LNCaP clone FGC (cell line): ENCODE data around the gene IGFALS.

Source experiments
- DNase-seq: peaks from one replicate; pipeline ENCODE4 v3.0.0-alpha.2; 2011; ENCODE audit warnings: low read depth
- H3K4me3 ChIP-seq: 2 replicates; pipeline ENCODE4 v1.5.1; 2011; ENCODE audit warnings: mild to moderate bottlenecking, low read depth, low read length, control low read depth
- CTCF ChIP-seq: IDR thresholded peaks from 2 replicates; pipeline ENCODE4 v1.5.1; 2012; ENCODE audit warnings: mild to moderate bottlenecking; ENCODE audit not compliant: control insufficient read depth, insufficient read depth; ENCODE audit errors: extremely low read depth

IGFALS gene

DNA sequence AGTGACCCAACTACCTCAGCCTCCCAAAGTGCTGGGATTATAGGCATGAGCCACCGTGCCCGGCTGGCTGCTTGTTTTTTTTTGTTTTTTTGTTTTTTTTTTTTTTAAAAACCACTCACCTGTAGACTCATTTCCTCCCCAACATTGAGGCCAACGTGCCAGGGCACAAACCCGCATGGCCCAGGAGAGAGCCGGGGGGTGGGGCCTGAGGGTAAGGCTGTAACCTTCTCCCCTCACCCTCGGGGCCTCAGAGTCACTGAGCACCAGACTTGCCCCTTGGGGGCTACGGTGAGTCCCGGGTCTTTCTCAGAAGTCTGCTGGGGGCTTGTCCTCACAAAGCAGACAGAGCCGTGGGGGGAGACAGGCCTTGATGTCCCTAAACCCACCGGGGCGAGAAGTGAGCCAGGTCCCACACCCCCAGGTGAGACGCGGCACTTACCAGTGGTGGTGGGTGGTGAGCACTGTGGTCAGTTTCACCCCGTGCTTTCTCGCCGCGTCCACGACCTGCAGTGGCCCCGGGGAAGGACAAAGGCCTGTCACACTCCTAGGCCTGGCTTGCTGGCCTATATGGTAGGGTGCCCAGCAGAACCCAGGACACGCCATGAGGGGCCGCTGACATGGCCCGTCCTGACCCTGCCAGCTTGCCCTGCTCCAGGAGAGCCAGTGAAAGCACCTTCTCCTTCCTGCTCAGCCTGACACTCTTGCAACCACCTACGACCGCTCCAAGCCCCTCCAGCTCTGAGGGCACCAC, 28.5 kb upstream of the IGFALS start:
- TF ChIP-seq CTCF: no peak
- no peak overlapping the region for H3K4me3 ChIP-seq
- DNase-seq: no peak

DNA sequence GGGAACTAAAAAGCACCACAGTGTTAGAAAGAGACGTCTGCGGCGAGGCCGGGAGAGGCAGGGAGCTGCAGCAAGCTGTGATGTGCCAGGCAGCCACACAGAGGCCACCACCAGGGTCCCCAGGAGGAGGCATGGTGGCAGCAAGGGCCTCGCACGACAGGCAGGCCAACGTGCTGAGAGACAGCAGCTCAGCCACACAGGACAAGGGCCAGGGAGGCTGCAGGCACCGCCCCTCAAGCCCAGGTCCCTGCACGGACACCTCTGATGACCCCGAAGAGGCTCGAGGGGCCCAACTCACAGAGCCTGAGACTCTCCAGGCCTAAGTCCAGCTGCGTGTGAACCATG, 27.4 kb upstream of the IGFALS start:
- TF ChIP-seq CTCF: no peak
- no peak for DNase-seq
- H3K4me3 ChIP-seq: no peak overlapping the region

- no peak overlapping the region for H3K4me3 ChIP-seq
- no peak for DNase-seq
- no peak for TF ChIP-seq CTCF
Measured at GRCh38 chr16:1820096-1820945, 26.8 kb upstream of the IGFALS start.

DNA sequence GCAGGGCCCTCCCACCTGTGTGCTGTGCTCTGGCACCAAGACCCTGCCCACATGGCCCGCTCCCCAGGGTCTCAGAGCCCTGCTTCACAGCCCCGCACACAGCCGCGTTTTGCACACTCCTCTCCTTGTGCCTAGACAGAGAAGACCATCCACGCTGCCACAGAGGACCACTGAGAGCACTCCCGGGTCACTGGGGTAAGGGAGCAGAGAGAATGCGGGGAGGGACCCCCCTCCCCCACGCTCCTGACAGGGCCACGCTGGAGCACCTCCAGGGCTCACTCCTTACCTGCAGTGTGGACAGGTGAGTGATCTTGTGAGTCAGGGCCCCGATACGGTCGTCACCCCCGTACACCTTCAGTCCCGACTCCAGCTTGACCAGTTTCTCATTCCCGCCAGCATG, 26.1 kb upstream of the IGFALS start:
- no peak overlapping the region for H3K4me3 ChIP-seq
- DNase-seq: no peak
- no peak for TF ChIP-seq CTCF

- no peak for TF ChIP-seq CTCF
- no peak overlapping the region for H3K4me3 ChIP-seq
- no peak for DNase-seq
Measured at GRCh38 chr16:1818873-1819525, 25.5 kb upstream of the IGFALS start.

DNA sequence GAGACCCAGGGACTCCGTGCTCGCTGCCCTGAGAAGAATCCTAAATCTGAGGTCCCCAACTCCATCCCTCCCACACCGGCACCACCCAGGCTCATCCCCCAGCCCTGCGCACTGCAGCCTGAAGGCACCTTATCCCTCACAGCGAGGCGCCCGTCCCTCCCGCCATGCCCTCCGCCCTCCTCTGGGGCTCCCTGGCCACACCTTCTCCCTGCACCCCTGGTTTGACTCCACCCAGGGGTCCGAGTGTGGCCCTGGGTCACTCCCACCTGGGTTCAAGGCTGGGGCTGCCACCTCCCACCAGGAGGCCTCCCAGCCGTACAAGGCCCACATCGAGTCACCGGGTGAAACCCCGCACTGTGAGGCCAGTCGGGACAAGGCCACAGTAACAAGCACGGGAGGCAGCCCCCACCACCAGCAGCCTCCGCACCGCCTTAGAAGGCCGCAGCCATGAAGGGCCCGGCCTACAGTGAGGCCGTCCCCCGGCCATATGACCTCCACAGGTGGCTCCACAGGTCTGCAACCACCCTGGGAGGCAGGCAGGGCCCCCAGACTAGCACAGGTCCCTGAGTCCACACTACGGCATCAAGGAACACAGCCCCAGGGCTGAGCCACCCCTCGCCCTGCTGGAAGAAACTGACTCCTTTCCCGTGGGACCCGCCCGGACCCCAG, 24.8 kb upstream of the IGFALS start:
- no peak overlapping the region for H3K4me3 ChIP-seq
- no peak for DNase-seq
- no peak for TF ChIP-seq CTCF
